A549 (cell line): ENCODE measurements around the gene LSM12.

ENCODE experiments used
- CTCF ChIP-seq: fragments of >200 bp; sonication (Bioruptor Twin); formaldehyde crosslinking; IDR thresholded peaks from 3 replicates; pipeline ENCODE4 v1.5.1; 2016
- EP300 ChIP-seq, 2 experiments: fragments of >200 bp; sonication (Bioruptor Twin); formaldehyde crosslinking; IDR thresholded peaks; 2 replicates in 1 of 2; 3 replicates in 1 of 2; pipeline ENCODE4 v1.6.1; 2016 to 2017
- ESRRA ChIP-seq: fragments of 150-350 bp; IDR thresholded peaks from 2 replicates; pipeline ENCODE4 v1.6.1; 2014; ENCODE audit warnings: mild to moderate bottlenecking, low read length, borderline replicate concordance
- FOSL2 ChIP-seq, 2 experiments: fragments of 450-650 bp in 1 of 2; fragments of >200 bp in 1 of 2; sonication (Bioruptor Twin) in 1 of 2; formaldehyde crosslinking; IDR thresholded peaks; 2 replicates each; pipeline versions ENCODE4 v1.5.0 to v1.6.1; 2016 to 2020; ENCODE audit warnings: mild to moderate bottlenecking in 1 of 2, moderate library complexity in 1 of 2
- HEYL ChIP-seq: fragments of 250-450 bp; sonication (Bioruptor Pico); IDR thresholded peaks from 2 replicates; pipeline ENCODE4 v1.8.0; 2021; ENCODE audit warnings: mild to moderate bottlenecking, moderate library complexity
- HOXA7 ChIP-seq: fragments of 250-450 bp; sonication (Bioruptor Pico); IDR thresholded peaks from 2 replicates; pipeline ENCODE4 v1.5.0; 2020; ENCODE audit warnings: mild to moderate bottlenecking, moderate library complexity
- HOXB5 ChIP-seq: fragments of 250-450 bp; sonication (Bioruptor Pico); IDR thresholded peaks from 2 replicates; pipeline ENCODE4 v1.5.0; 2020; ENCODE audit warnings: mild to moderate bottlenecking, moderate library complexity
- POLR2A ChIP-seq: IDR thresholded peaks from 2 replicates; pipeline ENCODE4 v1.6.1; 2012; ENCODE audit warnings: mild to moderate bottlenecking, low read length
- RAD21 ChIP-seq, 2 experiments: fragments of >200 bp in 1 of 2; sonication (Bioruptor Twin) in 1 of 2; formaldehyde crosslinking in 1 of 2; IDR thresholded peaks in 1 of 2; conservative IDR thresholded peaks in 1 of 2; 2 replicates in 1 of 2; 3 replicates in 1 of 2; pipeline ENCODE4 v1.6.1; 2012 to 2018; ENCODE audit warnings: inconsistent platforms in 1 of 2
- RFX5 ChIP-seq: fragments of 450-650 bp; IDR thresholded peaks from 2 replicates; pipeline ENCODE4 v1.7.1; 2014; ENCODE audit warnings: antibody characterized with exemption, mild to moderate bottlenecking, moderate library complexity
- SMC3 ChIP-seq: fragments of >200 bp; sonication (Bioruptor Twin); formaldehyde crosslinking; IDR thresholded peaks from 3 replicates; pipeline ENCODE4 v1.6.1; 2018; ENCODE audit warnings: inconsistent platforms
- ZSCAN20 ChIP-seq: fragments of 250-450 bp; sonication (Bioruptor Pico); IDR thresholded peaks from 2 replicates; pipeline ENCODE4 v1.8.0; 2022; ENCODE audit warnings: mild to moderate bottlenecking, moderate library complexity
- TF ChIP-seq, protein P1 (sequence below): fragments of 450-650 bp; IDR thresholded peaks from 2 replicates; pipeline ENCODE4 v1.6.1; 2014; ENCODE audit warnings: antibody characterized with exemption

DNA sequence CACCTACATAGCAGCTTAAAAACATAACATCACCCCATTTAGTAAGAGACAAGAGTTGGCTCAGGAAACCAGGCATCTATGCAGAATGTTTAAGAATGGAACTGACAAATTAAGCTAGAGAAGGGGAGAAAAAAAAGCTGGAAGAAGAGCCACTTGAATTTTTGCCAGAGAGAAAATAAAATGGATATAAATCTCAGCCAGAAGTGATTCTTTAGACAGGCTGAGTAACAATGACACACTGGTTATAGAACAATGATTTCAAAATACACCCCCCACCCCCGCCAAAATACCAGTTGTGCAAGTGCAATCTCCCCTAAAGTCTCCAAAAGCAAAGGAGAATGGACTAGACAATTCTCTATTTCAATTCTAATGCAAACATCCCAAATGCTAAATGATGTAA lies 22.4 kb downstream of the LSM12 start:
- TF ChIP-seq RAD21 (conservative IDR thresholded peaks at IDR 0.05 in 1 of 2, IDR thresholded peaks at IDR 0.05 in 1 of 2): no peak
- no peak for TF ChIP-seq CTCF
- TF ChIP-seq ESRRA: no peak
- TF ChIP-seq RFX5: no peak
- no peak for TF ChIP-seq ZSCAN20
- TF ChIP-seq FOSL2 (IDR thresholded peaks at IDR 0.05): no peak
- no peak for TF ChIP-seq FOSL2 (CRISPR knock-in tag; IDR thresholded peaks at IDR 0.05)
- no peak for TF ChIP-seq HOXB5 (CRISPR knock-in tag)
- no peak for TF ChIP-seq HEYL (CRISPR knock-in tag)
- TF ChIP-seq, protein P1, sequence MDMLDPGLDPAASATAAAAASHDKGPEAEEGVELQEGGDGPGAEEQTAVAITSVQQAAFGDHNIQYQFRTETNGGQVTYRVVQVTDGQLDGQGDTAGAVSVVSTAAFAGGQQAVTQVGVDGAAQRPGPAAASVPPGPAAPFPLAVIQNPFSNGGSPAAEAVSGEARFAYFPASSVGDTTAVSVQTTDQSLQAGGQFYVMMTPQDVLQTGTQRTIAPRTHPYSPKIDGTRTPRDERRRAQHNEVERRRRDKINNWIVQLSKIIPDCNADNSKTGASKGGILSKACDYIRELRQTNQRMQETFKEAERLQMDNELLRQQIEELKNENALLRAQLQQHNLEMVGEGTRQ: no peak
- TF ChIP-seq POLR2A: no peak
- TF ChIP-seq HOXA7 (CRISPR knock-in tag): no peak
- TF ChIP-seq SMC3: no peak
- no peak for TF ChIP-seq EP300 (IDR thresholded peaks at IDR 0.05)
